NCI-H2107 treated with DMSO at 0.1 percent for 48 hours (cell line): Measurements from ENCODE around the gene DOCK9.

ENCODE experiments used
- DNase-seq: peaks from one replicate; lab custom pipeline; 2025; ENCODE audit not compliant: unreplicated experiment; lab: John Stamatoyannopoulos, UW

The DOCK9 gene, protein sequence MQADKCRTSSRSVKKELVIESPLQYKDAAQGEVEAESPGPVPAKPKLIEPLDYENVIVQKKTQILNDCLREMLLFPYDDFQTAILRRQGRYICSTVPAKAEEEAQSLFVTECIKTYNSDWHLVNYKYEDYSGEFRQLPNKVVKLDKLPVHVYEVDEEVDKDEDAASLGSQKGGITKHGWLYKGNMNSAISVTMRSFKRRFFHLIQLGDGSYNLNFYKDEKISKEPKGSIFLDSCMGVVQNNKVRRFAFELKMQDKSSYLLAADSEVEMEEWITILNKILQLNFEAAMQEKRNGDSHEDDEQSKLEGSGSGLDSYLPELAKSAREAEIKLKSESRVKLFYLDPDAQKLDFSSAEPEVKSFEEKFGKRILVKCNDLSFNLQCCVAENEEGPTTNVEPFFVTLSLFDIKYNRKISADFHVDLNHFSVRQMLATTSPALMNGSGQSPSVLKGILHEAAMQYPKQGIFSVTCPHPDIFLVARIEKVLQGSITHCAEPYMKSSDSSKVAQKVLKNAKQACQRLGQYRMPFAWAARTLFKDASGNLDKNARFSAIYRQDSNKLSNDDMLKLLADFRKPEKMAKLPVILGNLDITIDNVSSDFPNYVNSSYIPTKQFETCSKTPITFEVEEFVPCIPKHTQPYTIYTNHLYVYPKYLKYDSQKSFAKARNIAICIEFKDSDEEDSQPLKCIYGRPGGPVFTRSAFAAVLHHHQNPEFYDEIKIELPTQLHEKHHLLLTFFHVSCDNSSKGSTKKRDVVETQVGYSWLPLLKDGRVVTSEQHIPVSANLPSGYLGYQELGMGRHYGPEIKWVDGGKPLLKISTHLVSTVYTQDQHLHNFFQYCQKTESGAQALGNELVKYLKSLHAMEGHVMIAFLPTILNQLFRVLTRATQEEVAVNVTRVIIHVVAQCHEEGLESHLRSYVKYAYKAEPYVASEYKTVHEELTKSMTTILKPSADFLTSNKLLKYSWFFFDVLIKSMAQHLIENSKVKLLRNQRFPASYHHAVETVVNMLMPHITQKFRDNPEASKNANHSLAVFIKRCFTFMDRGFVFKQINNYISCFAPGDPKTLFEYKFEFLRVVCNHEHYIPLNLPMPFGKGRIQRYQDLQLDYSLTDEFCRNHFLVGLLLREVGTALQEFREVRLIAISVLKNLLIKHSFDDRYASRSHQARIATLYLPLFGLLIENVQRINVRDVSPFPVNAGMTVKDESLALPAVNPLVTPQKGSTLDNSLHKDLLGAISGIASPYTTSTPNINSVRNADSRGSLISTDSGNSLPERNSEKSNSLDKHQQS (N-terminal part only)

DNA sequence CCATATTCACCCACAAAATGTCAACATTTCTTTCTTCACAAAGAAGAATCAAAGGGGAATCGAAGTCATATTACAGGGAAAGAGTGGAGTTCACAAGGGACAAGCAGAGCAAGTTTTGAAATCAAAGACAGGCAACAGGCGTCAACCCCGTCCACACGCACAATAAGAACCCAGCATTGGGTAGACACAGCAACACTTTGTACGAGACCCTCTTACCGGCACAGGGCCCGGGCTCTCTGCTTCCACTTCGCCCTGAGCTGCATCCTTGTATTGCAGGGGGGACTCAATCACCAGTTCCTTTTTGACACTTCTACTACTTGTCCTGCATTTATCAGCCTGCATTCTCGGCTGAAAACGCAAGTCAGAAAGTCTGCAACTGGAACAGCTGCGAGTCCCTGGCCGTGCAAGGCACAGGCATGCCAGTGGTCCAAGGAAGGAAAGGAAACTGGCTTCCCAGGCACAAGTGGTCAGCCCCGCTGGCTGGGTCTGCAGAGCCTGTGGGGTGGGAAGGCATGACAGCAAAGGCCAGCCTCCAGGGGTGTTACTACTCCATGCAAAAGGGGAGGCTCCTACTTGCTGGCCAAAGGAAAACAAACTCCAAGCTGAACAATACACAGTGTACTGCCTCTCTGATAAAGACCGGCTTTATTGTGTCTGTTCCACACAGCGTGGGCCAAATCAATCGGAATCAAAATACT, at the start of gene DOCK9:
Gene DOCK9, minus strand, starts transcription at position 497 of the 698 bp plus-strand sequence. Its CDS starts 155 bp downstream, at position 342.
- DNase-seq = no peak

DNA sequence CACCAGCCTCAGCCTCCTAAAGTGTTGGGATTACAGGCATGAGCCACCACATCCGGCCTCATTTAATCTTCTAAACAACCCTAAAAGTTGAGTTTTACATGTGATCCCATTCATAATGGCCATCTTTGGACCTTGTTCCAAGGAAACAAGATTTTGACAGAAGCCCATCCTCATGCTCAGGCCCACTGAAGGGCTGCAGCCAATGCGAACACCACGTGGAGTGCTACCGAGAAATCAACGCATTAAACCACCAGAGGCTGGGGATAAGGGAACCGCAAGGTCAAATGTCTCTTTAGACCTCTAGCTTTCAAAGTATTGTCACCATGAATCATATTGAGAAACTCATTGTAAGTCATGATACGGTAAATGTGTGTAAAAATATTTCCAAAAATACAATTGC, 49.4 kb upstream of the DOCK9 start:
- DNase-seq = no peak

DNA sequence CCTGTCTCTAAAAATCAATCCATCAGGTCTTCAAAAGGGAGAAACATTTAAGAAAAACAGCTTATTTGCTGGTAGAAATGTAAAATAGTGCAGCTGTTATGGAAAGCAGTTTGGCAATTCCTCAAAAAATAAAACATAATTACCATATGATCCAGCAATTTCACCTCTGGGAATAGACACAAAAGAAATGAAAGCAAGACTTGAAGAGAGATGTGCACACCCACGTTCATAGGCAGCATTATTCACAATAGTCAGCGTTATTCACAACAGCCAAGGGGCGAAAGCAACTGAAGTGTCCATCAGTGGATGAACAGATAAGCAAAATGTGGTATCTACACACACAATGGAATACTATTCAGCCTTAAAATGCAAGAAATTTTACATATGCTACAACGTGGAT, 45.1 kb upstream of the DOCK9 start:
- no peak for DNase-seq

DNA sequence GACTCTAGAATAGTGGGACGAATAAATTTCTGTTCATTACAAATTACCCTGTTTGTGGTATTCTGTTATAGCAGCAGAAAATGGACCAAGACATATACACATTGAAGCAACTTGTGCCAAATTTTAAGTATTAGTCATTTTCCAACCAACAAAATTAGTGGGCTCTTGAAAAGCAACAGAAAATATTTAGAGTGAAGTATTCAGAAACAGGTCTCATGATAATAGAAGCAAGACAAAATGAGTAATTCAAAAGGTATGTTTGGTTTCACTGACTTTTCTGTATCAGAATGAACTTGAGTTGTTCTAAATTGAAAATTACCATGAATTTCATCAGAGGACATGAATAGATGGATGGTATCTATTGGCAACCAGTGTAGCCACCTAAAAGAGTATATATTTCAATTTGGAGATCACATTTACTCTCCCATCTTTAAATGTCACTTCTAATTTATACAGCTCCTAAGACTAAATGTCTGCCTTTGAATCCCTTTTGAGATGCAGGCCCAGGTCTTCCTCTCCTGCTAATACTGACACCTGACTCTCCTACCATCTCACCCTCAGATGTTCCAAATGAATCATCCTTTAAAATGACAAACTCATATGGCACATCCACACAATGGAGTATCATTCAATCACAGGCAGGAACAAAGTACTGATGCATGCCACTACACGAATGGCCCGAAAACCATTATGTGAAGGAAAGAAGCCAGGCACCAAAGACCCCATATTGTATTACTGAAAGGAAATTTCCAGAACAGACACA, 40.7 kb upstream of the DOCK9 start:
- DNase-seq = no peak

DNA sequence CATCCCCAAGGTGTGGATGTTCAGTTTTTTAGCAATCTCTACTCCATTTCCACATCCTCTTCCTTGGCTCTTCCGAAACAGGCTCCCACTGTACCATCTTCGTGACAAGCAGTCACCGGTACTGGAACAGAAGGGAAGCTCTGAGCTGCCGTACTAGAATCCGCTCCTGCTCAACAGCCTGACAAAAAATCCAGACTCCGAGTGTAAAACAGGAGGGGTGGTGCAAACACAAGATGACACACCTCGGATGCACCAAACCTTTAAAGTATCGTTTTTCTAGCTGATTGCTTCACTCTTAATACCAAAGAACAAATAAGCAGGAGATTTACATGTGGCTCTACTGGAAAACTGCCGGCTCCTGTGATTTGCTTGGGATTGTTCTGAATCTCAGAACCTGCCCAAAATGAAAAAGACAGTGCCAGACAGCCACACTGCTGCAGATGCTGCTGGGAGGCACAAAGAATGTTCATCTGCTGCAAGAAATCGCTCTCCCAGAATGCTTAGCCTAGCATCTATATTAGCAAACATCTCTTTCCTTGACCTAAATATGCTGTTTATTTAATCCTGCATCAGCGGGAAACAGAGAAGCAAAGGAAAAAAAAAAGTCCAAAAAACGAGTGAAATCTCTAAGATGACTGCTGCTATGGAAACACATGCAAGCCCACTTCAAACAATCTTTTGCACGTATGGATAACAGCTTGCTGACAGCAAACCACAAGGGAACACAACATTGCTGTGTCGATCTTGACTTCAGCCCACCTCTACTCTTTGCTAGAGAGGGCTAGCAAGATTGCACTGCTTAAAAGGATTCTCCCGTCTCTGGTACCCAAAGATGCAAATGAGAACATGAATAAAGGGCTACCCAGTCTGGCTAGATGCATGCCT, 38.0 kb upstream of the DOCK9 start:
- no peak for DNase-seq

DNA sequence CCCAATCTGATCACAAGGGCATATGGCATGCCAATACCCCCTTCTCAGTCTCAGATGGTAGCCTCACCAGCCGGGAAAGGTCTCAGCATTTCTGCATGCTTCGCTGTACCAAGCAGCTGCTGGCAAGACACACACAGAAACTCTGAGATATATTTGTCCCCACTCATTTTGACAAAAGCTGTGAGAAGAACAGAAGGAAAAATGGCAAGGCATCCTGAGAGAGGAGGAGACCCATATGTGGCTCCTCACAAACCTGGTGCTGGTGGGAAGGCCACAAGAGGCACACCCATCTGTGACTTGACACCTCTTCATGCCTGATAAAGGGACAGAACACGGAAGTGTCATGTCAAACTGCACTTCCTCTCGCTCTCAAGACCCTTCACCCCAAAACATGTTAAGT, 36.7 kb upstream of the DOCK9 start:
- no peak for DNase-seq

DNA sequence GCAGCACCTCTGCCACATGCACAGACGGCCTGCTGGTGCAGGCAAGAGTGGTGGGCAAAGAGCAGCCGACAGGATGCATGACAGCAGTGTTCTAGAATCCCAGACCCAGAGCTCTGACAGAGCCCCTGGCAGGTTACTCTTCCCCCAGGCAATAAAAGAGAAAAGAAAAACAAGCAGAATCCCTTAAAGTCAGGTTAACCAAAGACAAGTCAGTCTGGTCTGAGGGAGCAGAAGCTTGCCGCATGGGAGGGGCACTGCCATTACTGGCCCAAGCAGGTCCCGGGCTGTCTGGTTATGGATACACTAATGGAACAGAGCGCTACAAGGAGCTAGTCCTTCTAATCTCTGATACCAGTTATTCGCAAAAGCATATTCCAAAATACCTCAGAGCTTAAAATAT, 36.1 kb upstream of the DOCK9 start:
- DNase-seq = no peak

DNA sequence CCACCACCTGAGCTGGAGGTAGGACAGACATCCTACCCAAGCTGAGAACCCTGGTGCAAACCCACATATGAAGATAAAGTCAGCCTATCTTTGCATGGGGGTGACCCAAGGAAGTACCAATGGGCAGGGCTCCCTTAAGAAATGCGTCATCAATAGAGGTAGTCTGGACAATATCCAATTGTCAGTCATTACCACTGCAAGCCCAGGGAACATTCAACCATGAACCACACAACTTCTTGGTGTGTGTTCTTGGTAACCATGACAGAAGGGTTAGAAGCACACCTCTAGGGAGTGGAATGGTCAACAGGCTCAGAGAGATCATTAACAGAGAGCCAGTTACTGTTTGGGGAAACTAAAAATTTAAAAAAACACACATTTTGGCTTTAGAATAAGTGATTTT, 34.7 kb upstream of the DOCK9 start:
- DNase-seq = no peak

DNA sequence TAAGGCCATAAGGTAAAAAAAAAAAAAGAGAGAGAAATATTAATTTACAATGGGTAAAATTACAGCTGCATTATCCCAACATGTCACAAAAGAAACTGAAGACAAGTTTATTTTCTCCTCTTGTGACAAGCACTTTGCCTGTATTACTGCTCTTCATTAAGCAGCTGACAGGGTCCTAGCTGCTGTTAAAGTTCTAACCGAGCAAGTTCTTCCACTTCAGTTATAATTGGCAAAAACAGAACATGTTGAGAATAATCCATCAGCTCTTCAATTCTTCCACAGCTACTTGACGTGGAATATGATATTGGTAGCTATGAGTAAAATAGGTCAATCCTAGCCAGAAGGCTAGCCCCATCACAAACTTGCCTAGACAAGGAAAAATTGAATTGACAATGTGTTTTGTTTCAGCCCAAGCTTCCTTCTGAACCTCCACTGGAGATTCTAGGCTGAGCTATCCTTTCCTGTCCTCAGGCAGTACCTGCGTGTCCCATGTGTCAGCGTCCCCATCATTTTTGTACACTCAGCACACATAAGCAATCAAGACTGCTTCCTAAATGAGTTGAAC, 32.2 kb upstream of the DOCK9 start:
- no peak for DNase-seq

DNA sequence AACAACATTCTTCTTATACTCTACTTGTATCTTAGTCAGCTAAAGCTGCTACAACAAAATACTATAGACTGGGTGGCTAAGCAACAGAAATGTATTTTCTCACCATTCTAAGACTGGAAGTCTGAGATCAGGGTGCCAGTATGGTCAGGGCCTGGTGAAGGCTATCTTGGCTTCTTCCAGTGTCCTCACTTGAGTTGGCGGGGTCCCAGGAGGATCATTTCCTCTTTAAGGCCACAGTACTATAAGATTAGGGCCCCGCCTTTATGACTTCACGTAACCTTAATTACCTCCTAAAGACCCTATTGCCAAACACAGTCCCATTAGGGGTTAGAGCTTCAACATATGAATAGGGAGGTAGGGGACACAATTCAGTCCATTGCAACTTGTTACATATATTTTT, 30.7 kb upstream of the DOCK9 start:
- DNase-seq = no peak

DNA sequence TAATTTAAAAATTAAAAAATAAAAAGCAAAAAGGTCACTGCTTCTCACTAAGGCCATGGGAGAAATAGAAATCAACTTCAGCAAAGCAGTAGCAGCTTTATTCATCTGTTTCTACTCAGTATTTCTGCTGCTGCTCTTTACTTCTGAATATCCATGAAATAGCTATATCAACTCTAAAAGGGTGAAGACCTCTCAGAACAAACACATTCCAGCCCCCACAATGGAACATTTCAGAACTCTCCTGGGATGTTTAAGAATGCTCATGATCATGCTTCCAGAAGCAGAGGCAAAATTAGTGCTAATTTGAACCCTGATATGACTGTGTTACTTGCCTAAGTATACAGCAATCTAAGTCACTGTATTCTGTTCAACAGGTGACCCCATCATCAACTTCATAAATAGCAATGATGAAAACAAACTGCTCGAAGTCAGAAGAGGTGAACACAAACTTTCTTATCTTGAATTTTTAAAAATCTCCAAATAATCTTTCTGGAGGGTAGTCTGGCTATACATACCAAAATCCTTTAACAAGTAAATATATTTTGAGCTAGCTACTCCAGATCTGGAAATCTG, 29.6 kb upstream of the DOCK9 start:
- no peak for DNase-seq

DNA sequence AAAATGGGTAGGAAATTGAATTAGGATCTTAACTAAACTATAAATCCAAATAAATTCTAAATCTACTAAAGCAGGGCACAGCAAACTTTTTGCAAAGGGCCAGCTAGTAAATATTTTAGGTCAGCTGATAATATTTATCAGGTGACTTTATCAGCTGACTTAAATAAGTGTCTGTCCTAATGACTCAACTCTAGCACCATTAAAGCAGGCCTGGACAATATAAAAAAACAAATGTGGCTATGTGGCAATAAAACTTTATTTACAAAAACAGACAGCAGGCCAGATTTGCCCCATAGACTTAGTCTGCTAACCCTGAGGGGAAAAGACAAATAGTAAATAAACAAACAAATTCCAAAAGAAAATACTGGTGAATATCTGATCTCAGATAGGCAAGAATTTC, 27.7 kb upstream of the DOCK9 start:
- DNase-seq = no peak

DNA sequence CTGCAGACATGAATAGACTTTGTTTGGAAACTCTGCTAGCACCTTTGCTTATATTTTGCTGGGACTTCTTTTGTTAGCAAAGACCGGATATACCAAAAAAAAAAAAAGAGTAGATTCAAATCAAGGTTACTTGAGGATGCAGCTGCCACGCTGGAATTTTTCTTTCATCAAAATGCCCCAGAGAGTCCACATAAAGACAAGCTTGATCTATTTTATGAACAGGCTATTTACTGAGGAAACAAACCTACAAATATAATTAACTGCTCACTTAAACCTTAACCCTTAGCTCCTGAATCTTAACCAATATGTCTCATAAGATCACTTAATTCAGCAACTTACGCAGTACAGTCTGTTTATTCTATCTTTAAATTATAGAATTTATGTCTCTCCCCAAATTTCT, 27.1 kb upstream of the DOCK9 start:
- no peak for DNase-seq

DNA sequence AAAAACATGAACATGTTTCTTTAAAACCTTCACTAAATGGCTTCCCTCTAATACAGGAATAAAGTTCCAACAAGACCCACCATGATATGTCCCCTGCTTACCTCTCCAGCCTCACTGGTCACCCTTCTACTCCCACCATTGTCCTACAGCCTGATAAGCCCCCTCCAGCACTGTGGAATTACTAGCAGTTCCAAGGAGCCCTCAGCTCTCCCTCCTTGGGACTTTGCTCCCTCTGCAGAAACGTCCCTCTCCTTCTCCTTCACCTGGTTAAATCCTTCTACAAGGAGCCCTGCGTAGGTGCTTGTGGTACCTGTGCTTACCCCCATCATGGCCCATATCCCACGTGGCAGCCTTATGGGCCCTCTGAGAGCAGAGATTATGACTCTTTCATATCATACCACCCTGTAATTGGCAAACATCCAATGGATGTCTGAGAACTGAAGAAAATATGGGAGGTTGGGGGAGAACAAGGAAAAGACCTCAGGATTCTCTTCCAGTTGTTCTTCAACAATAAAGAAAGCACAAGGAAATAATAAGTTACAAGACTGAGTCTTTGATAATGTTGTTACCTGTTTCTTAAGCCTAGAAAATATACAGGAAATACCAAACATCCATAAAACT, 26.1 kb upstream of the DOCK9 start:
- DNase-seq = no peak

DNA sequence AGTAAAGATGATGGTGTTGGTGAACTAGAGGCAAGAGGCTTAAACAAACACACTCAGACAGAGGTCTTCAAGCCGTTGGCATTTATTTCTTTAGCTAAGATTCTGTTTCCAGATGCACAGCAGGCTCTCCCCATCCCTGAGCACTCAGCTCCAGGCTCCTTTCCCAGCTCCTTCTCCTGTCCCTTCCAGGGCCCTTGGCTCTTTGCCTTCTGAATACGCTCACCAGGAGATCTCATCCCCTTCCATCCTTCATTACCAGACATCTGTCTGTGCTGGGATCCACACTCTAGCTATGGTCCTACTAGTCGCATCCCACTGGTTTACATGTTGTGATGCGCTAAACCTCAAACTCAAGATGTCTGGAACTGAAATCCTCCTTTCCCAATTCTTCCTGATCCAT, 25.3 kb upstream of the DOCK9 start:
- no peak for DNase-seq

DNA sequence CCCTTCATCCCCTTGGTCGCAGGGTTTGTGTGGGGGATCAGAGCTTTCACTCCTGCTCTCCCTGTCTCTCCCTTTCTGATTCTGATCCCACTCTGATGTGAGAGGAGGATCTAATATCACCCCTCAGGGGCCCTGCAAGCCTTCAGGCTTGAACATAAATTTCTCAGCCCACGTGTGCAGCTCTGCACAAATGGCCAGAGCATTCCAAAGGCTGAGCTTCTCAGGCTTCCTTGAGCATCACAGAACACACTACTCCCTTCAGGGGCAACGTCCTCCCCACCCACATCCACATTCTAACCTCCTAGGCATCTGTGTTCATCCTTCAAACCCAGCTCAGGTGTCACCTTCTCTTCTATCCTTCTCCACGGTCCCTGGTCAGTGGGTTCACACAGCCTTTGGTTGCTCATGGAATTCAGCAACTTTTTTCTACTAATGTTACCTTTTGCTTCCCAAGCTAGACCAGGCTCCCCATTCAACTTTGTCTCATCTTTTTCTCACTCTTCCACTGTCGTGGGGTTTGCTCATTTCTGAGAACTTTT, 24.4 kb upstream of the DOCK9 start:
- no peak for DNase-seq

DNA sequence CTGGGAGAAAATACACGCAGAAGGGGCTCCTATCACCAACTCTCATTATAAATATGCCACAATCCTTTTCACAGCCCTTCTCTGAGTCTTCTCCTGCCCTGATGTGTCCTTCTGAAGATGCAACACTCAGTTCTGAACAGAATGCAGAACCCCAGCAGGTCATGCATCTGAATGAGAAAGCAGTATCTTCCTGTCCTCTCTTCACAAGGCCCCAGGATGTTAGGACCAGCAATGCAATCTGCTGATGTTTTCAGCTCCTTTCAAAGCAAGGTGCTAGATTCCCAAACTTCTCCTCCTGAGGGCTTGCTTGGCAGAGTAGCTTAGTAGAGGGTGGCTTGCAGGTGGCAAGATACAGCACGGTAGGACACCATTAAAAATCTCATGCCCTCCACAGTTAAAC, 22.3 kb upstream of the DOCK9 start:
- no peak for DNase-seq

DNA sequence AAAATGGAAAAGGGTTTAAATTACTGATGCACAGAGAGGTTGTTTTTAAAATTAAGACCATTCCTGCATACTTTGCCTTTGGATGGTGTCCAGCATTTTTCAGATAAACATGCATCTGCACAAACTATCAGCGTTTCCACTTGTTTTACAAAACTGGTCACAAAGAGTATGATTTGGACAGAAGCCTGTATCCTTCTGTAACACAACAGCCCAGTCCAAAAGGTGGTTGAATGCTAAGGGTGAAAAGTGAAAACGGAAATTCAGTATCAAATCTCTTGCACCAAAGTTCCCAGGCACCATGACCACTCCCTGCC, 21.7 kb upstream of the DOCK9 start:
- no peak for DNase-seq
